ENCODE measurements around the gene SLC1A4. TPM values are rescaled to one million over a fixed set of nuclear protein-coding genes. Genes with fewer than 3 reads are reported as not detected.
A peak's percentile ranks its signal among the peaks of the same experiment; 100 is the strongest.

SLC1A4 gene
- total RNA-seq, 1 donor from 2014 or later, result 35.4 TPM

DNA sequence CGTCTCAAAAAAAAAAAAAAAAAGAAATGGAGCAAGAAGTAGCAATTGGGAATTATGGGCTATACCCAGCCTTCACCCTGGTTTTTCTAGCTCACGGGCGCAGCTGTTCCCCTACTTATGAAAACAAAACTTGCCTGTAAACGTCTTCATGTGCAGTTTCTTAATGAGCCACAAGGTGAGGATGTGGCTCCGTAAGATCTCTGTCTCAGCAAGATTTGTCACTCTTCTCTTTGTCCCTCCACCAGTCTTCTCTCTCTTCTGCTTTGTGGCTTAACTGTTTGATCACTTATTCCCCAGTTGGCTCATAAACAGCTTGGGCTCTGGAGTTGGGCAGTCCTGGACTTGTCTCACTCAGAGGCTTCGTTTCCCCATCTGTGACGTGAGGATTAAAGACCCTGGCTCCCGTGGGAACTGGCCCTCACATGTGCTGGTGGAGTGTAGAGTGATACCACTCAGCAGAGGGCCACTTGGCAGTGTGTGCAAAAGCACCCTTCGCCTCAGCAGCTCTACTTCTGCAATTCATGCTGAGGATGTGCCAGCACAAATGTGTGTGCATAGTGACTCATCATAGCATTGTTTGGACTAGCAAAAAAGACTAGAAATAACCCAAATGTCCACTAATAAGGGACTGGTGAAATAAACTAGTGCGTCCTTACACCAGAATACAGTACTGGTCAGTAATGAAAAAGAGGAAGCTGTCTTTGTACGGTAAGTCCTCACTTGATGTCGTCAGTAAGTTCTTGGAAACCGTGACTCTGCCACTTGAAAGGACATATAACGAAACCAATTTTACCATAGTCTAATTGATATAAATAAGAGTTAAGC, 75.7 kb downstream of the SLC1A4 start:
- Mint-ChIP-seq H3K4me1 (peaks cover 38% of the 10 kb centered on the region), H3K27me3 (no peaks in the 10 kb centered on the region), H3K27ac (peak overlapping the region; percentile 89), H3K9me3 (no peaks in the 10 kb centered on the region), H3K36me3 (ENCODE audit: low read depth) (peaks cover 4% of the 10 kb centered on the region), H3K4me3 (peak overlapping the region; percentile 46)
- peak; percentile 63 for DNase-seq
- intact Hi-C loops (cut with micrococcal nuclease), result loop anchor here (1.0 to 2.0 kb wide), 10 partner anchors 9 to 646 kb away; partner anchors contain the start of genes CEP68 and RAB1A
- ChIA-PET POLR2A (interaction anchor here (0.6 to 2.8 kb wide), 18 partner anchors 8 to 739 kb away, joined by 3 to 48 read pairs (median 4); partner anchors contain the start of genes ACTR2, CEP68 and RAB1A), CTCF (interaction anchor here (0.6 to 3.0 kb wide), 27 partner anchors 8 to 757 kb away, joined by 3 to 48 read pairs (median 4); partner anchors contain the start of genes CEP68 and RAB1A)
- ATAC-seq (ENCODE audit: low read depth), result peak; percentile 89
- TF ChIP-seq, protein P1, sequence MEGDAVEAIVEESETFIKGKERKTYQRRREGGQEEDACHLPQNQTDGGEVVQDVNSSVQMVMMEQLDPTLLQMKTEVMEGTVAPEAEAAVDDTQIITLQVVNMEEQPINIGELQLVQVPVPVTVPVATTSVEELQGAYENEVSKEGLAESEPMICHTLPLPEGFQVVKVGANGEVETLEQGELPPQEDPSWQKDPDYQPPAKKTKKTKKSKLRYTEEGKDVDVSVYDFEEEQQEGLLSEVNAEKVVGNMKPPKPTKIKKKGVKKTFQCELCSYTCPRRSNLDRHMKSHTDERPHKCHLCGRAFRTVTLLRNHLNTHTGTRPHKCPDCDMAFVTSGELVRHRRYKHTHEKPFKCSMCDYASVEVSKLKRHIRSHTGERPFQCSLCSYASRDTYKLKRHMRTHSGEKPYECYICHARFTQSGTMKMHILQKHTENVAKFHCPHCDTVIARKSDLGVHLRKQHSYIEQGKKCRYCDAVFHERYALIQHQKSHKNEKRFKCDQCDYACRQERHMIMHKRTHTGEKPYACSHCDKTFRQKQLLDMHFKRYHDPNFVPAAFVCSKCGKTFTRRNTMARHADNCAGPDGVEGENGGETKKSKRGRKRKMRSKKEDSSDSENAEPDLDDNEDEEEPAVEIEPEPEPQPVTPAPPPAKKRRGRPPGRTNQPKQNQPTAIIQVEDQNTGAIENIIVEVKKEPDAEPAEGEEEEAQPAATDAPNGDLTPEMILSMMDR (IDR thresholded peaks at IDR 0.05), result peak; percentile 43

DNA sequence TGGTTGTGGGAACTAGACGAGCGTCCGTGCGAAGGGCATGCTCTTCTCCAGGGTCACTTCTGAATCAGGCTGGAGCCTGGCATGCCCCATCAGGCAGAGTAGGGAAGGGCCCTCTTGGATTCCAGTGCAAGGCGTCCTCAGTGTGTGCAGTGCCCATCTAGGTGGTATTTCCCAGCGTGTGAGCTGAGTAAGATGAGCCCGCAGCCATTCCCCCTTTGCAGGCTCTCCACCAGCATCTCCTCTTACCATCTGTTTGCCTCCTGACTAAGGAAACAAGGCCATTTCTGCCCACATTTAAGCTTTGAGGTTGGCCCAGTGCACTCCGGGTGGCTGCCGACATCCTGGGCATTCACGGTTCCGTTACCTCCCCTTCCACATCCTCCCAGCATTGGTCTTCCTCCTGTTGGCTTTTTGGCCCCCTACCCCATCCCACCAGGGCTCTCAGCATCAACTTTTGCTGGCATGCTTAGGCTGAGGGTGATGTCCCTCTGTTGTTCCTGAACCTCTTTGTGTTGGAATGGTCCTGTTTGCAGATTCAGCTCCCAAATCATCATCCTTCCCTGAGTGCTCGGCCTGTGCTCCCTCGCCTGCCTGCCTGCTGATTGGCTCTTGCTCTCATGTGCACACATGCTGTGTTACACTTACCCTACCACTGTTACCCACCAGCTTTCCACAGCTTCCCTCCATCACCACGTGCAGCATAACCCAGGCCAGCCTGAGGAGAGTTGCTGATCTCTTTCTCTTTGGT, 78.8 kb downstream of the SLC1A4 start:
- intact Hi-C loops (cut with micrococcal nuclease), result no loop called here
- no peak overlapping the region for H3K4me3 Mint-ChIP-seq
- H3K27me3 Mint-ChIP-seq, result no peaks in the 10 kb centered on the region
- ChIA-PET CTCF (interaction anchor here (0.6 to 1.2 kb wide), 4 partner anchors 13 to 124 kb away, joined by 3 to 5 read pairs (median 4); no protein-coding TSS in a partner anchor), POLR2A (interaction anchor here (0.8 kb wide), 1 partner anchor 62 kb away, joined by 3 read pairs; the partner anchor contains the start of gene RAB1A)
- ATAC-seq (ENCODE audit: low read depth) (no peak), DNase-seq (no peak)
- no peaks in the 10 kb centered on the region for H3K9me3 Mint-ChIP-seq
- peak overlapping the region; percentile 27 for H3K27ac Mint-ChIP-seq
- TF ChIP-seq, protein P1 (IDR thresholded peaks at IDR 0.05), result no peak
- peaks cover 25% of the 10 kb centered on the region for H3K36me3 Mint-ChIP-seq (ENCODE audit: low read depth)
- H3K4me1 Mint-ChIP-seq, result peaks cover 52% of the 10 kb centered on the region

DNA sequence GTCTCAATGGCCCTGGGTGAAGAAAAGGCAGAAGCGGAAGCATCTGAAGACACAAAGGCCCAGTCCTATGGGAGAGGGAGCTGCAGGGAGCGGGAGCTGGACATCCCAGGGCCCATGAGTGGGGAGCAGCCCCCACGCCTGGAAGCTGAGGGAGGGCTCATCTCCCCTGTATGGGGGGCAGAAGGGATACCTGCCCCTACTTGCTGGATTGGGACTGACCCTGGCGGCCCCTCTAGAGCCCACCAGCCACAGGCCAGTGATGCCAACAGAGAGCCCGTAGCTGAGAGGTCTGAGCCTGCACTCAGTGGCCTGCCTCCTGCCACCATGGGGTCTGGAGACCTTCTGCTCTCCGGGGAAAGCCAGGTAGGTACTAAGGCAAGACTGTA, 80.2 kb downstream of the SLC1A4 start:
- intact Hi-C loops (cut with micrococcal nuclease), result no loop called here
- CTCF ChIA-PET, result no interaction called here

DNA sequence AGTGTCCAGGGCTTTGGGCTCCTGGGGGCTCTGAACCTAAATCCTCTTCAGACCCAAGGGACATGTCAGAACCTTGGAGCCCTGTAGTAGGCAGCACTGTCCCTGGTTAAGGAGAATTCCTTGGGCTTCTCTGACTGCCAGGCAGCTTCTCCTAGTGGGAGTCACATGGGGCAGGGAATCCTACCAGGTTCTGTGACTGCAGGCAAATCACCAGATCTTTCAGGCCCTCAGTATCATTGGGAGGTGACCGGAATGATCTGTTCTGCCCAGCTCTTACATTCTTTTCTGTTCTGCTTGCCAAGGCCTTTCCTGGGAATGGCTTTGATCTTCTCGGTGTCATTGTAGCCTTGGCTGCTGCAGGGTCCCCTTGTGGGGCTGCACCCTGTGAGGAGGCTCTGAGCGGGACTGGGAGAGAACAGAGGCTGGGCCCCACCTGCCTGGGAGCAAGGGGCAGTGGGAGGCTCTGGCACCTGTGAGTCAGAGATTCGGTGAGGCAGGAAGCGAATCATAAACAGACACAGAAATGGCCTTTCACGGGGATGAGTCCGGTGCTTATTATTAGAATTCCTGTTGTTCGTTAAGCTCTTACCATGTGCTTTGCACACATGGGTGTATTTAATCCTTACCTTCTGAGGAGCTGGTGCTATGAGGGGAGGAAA, 81.1 kb downstream of the SLC1A4 start:
- intact Hi-C loops (cut with micrococcal nuclease), result no loop called here
- no peak overlapping the region for H3K4me3 Mint-ChIP-seq
- TF ChIP-seq, protein P1 (IDR thresholded peaks at IDR 0.05), result no peak
- POLR2A ChIA-PET, result interaction anchor here (1.4 kb wide), 1 partner anchor 14 kb away, joined by 3 read pairs; the partner anchor contains the start of gene CEP68
- peak overlapping the region; percentile 21 for H3K27ac Mint-ChIP-seq
- peaks cover 41% of the 10 kb centered on the region for H3K36me3 Mint-ChIP-seq (ENCODE audit: low read depth)
- no peaks in the 10 kb centered on the region for H3K9me3 Mint-ChIP-seq
- CTCF ChIA-PET, result interaction anchor here (0.9 kb wide), 1 partner anchor 99 kb away, joined by 3 read pairs; no protein-coding TSS in a partner anchor
- no peak for ATAC-seq (ENCODE audit: low read depth)
- no peak for DNase-seq
- H3K4me1 Mint-ChIP-seq, result peaks cover 35% of the 10 kb centered on the region
- H3K27me3 Mint-ChIP-seq, result no peaks in the 10 kb centered on the region

More for the DNA sequence above, 80.2 kb downstream of the SLC1A4 start:
- H3K4me3 Mint-ChIP-seq, result no peak overlapping the region
- no peaks in the 10 kb centered on the region for H3K27me3 Mint-ChIP-seq
- TF ChIP-seq, protein P1 (IDR thresholded peaks at IDR 0.05), result no peak
- no peak overlapping the region for H3K27ac Mint-ChIP-seq
- H3K9me3 Mint-ChIP-seq, result no peaks in the 10 kb centered on the region
- POLR2A ChIA-PET, result no interaction called here
- H3K36me3 Mint-ChIP-seq (ENCODE audit: low read depth), result peaks cover 39% of the 10 kb centered on the region
- ATAC-seq (ENCODE audit: low read depth), result no peak
- H3K4me1 Mint-ChIP-seq, result peaks cover 44% of the 10 kb centered on the region
- no peak for DNase-seq
